HG02943 (cell line): ENCODE measurements around the gene TMEM179.

ENCODE experiments used
- ATAC-seq: cut with Tn5 transposase; IDR thresholded peaks from one replicate; pipeline ENCODE4 v1.9.1; 2021; ENCODE audit warnings: mild to moderate bottlenecking, low read depth, moderate library complexity; ENCODE audit not compliant: unreplicated experiment

The TMEM179 gene

GRCh38 chr14:104547310-104547997 lies 57.1 kb downstream of the TMEM179 start:
- no peak for ATAC-seq

DNA sequence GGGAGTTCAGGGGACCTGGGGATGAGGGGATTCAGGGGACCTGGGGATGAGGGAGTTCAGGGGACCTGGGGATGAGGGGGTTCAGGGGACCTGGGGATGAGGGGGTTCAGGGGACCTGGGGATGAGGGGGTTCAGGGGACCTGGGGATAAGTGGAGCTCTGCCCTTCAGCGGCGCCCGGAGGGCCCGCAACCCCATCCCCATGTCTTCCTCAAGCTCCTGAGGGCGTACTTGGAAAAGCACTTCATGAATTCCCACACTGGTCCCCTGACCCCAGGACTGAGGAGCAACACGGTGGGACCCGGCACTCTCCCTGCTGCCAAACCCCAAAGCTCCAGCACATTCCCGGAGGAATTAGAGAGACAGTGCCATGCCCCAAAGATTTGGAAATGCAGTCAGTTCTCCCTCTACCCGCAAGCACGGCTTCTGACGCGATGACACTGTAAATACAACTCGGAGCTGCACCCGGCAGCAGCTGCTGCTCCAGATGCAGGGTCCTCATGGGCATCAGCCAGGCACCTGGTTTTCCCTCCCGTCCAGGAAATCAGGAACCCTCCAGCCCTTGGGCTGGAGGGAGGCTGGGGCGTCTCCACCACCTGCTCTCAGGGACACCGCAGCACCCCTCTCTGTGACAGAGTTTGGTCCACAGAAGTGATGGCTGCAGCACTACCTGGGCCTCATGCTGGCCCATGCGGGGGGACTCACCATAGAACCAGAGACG lies 57.8 kb downstream of the TMEM179 start:
- ATAC-seq, result no peak

- no peak for ATAC-seq
Measured at GRCh38 chr14:104545942-104546501, 58.5 kb downstream of the TMEM179 start.

GRCh38 chr14:104545151-104545941 lies 59.2 kb downstream of the TMEM179 start:
- no peak for ATAC-seq

GRCh38 chr14:104544362-104544961 lies 60.1 kb downstream of the TMEM179 start:
- ATAC-seq, result no peak

GRCh38 chr14:104542871-104543830 lies 61.4 kb downstream of the TMEM179 start:
- no peak for ATAC-seq

DNA sequence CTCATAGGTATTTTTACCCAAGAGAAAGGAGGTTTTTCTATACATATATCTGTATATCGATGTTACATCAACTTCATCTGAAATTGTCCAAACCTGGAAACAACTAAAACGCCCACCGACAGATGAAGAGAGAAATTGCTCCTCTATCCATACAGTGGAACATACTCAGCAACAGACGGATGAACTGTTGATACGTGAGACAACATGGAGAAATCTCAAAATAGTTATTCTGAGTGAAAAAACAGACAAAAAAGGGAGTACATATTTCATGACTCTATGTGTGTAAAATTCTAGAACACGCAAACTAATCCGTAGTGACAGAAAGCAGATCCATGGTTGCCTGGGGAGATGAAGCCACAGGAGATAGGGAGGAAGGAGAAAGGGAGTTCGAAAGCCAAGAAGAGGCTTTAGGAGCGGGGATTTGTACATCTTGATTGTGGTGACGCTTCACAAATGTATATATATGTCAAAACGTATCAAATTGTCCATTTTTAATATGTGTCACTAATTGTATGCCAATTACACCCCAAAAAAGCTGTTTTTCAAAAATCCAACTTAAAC lies 62.6 kb downstream of the TMEM179 start:
- ATAC-seq, result no peak
